Activated CD4-positive, alpha-beta T cell treated with anti-CD3 and anti-CD28 coated beads, Interleukin-2, amount 50 U/mL, for 4 hours (primary cell): ENCODE measurements around the gene XYLT1.

Experiments
- DNase-seq, 2 experiments: peaks; one replicate each; pipeline ENCODE4 v3.0.0-alpha.2; 2020

Gene XYLT1

DNA sequence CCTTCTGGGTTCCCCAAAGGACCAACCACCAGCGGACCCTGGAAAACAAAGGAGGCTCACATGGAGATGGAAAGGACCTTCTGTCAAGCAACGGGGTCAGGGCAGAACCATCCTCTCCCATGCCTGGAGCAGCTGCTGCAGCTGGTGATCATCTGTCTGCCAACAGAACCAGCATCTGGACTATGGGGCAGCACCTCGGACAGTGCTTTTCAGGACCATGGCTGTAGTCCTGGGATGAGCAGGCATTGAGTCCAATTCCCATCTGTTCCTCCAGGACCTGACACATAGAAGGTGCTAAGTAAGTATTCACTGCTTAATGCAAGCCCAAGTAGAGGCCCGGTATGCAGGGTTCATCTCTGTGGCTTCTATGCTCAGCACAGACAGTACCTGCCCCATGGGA lies 304.7 kb downstream of the XYLT1 start:
- DNase-seq, result no peak

- no peak for DNase-seq
Observed at GRCh38 chr16:17162560-17162959, 308.2 kb downstream of the XYLT1 start.

GRCh38 chr16:17160920-17161431 lies 309.8 kb downstream of the XYLT1 start:
- no peak for DNase-seq

DNA sequence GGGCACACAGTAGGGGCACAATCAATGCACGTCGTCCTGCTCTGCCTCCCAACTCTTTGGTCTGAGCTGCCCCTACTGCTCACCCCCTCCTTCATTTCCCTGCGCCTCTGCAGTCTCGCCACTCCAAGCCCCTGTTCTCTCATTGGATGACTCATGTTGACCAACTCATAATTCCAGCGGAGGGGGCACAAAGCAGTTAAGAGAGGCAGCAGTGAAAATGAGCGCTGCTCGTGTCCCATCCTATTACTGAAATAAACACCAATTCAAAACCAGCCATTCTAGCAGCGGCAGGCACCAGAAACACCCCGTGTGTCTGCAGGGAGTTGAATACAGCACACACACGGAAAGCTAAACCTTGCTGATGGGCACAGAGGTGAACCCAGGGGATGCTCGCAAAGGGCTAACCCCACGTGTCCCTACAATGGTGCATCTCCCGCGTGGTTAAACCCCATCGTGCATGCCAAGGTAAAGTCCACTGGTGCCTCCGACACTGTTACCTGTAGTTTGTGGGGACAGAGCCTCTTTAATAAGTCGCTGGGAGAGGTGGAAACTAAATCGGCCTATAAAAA lies 310.4 kb downstream of the XYLT1 start:
- DNase-seq, result no peak

DNA sequence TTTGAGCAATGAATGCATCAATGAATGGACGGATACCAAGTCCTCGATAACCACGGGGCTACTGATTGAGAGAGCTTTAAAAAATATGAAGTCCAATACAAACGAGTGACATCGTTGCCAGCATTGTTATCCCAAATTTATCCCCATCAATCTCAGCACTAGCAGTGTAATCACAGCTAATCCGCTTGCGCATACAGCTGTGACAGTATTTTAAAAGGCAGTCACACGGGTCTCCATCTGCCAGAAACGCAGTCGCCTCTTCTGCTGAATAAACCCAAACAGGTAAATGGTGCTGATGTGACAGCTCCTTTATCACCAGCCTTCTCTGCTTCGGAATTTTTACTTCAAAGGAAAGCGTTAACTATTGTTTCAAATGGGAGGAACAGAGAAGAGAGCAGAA lies 311.1 kb downstream of the XYLT1 start:
- DNase-seq, result no peak

- no peak for DNase-seq
Observed at GRCh38 chr16:17155936-17156335, 314.8 kb downstream of the XYLT1 start.

GRCh38 chr16:17155485-17155884 lies 315.3 kb downstream of the XYLT1 start:
- DNase-seq, result no peak

DNA sequence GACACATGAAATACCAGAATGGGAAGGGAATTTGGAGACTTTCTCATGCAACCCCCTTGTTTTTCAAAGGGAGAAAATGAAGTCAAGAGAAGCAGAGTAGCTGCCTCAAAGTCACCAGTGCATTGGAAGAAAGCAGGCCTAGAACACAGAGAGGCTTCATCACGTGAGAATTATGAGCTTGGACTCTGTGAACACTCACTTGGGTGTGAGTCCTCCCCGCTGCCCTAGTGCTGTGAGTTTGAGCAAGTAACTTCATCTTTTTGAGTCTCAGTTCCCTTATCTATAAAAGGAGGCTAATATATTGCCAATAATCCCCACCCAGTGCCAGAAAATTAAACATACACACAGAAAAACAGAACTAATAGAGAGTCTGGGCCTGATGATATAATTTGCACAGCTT lies 315.8 kb downstream of the XYLT1 start:
- no peak for DNase-seq

- DNase-seq, result no peak
Observed at GRCh38 chr16:17152311-17152710, 318.4 kb downstream of the XYLT1 start.

- no peak for DNase-seq
Observed at GRCh38 chr16:17151335-17151734, 319.4 kb downstream of the XYLT1 start.

GRCh38 chr16:17149904-17150483 lies 320.8 kb downstream of the XYLT1 start:
- no peak for DNase-seq

- no peak for DNase-seq
Observed at GRCh38 chr16:17147942-17148341, 322.8 kb downstream of the XYLT1 start.

DNA sequence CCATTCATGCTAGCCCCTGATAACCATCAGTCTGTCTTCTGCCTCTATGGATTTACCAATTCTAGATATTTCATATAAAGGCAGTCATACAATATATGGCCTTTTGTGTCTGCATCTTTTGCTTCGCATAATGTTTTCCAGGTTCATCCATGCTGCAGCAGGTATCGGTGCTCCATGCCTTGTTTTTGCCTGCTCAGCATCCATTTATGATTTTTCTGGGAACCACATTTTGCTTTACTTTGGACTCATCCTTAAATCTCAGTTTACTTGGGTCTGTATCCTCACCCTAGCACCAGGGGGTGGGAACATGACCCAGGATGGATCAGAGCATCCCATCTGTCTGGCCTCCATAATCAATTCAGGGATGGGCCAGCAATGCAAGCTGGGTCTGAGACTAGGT lies 325.7 kb downstream of the XYLT1 start:
- DNase-seq, result no peak

DNA sequence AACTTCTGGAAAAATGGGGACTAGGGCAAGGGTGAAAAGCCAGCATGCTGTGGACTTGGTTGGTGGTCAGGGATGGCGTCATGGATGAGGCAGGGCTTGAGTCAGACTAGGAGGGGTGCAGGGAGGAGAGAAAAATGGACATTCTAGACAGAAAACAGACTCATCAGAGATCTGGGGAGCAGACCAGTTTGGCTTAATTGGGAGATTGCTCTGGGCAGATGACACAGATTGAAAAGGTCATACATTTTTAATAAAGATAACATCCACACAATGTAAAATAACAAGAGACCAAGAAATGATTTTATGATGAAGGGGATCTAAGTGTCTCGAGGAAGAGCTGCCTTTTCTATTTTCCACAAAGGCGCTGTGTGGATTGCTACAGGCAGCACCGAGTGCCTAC lies 326.3 kb downstream of the XYLT1 start:
- DNase-seq, result no peak

- DNase-seq, result no peak
Observed at GRCh38 chr16:17143546-17144419, 327.0 kb downstream of the XYLT1 start.

DNA sequence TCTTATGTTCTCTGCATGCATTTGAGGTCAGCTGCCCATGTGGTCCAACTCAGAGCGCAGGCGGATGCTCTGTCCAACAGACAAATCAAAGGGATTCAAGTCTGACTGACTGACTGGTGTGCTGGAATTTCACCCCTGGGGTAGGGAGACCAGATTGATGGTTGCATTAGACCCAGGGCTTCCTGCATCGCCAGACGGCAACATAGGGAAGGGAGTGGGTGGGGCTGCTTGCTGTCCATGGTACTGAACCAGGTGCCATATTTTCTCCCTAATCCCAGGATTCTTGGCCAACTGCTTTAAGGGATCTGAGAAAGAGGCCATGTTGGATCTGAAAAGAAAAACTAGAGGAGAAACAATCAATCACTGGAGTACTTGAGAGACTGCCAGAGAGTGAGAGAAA lies 332.0 kb downstream of the XYLT1 start:
- DNase-seq, result no peak

- DNase-seq, result no peak
Observed at GRCh38 chr16:17135439-17135838, 335.3 kb downstream of the XYLT1 start.

GRCh38 chr16:17134586-17134985 lies 336.2 kb downstream of the XYLT1 start:
- DNase-seq, result no peak

- DNase-seq, result no peak
Observed at GRCh38 chr16:17133851-17134250, 336.9 kb downstream of the XYLT1 start.

DNA sequence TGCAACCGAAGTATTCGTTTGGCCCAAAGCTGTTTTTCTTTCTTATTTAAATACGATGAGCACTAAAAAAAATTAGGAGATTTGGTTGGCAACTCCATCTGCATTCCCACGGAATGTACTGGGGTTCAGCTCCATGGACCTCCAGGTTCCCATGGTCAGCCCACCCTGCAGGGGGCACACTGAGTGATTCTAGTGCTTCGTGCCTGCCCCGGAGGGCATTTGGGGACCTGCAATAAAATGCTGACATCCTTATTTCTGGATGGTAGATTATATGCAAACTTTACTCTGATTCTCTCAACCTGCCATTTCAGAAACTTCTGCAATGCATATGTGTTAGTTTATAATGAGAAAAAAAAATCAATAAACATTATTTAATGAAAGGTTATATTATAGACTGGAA lies 339.4 kb downstream of the XYLT1 start:
- DNase-seq, result no peak

DNA sequence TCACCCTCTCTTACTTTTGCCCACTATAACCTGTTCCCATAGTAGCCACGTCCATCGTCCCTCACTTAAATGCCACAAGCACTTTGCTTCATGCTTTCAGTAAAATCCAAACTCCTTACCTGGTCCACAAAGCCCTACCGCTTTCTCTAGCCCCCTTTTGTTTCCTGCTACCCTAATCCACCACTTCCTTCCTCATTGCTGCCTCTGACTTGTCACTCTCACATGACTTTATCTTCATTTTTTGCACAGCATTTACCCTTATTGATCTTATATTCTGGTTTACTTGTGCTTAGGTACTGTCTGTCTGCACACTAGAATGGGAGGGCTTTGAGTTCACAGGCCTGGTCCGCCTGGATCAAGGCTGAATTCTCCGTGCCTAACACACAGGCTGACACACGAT lies 340.0 kb downstream of the XYLT1 start:
- DNase-seq, result no peak

DNA sequence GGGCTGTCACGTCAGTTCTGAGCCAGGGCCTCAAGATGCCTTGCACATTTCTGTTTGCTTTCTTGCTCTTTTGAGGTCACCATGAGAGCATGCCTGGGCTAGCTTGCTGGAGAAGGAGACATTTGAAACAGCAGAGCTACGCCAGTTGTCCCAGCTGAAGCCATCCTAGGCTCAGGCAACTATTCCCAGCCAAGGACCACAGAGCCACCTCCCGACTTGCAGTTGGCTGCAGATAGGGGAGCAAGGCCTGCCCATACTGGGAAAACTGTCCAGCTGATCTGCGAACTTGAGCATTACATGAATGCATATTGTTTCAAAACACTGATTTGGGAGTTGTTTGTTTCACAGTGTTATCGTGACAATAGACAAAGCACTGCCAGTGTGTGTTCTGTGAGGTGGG lies 340.8 kb downstream of the XYLT1 start:
- DNase-seq, result no peak

- DNase-seq, result no peak
Observed at GRCh38 chr16:17128791-17129190, 342.0 kb downstream of the XYLT1 start.

GRCh38 chr16:17126156-17126555 lies 344.6 kb downstream of the XYLT1 start:
- no peak for DNase-seq
